Heart left ventricle (tissue), 13 donors: ENCODE data around the gene HOXB13.

Experiments used
- POLR2A ChIP-seq, 2 donors: fragments of 450-650 bp; IDR thresholded peaks; one replicate each; pipeline ENCODE4 v1.6.1; 2017; ENCODE audit warnings: antibody characterized with exemption in 2 of 2, mild to moderate bottlenecking in 2 of 2, moderate library complexity in 2 of 2
- TF ChIP-seq, protein P1 (sequence below), 12 donors: fragments of 200-600 bp; sonication (generic) in 4 of 12; IDR thresholded peaks; one replicate each; pipeline versions ENCODE4 v1.5.0 to v1.8.0; 2018 to 2022; ENCODE audit warnings: antibody characterized with exemption in 12 of 12, mild to moderate bottlenecking in 5 of 12
- donor health status: ischemic (EF 13 %, LVEDD 7.1; RV severe dilation, severe dysfunction).
- donor health status: DM: no; HTN: yes; CAD: no.
- donor health status: DM: no; HTN: no; CAD: no.
- donor health status: ischemic (EF 25% LVEDD 6.9; RV normal size, moderate dysfunction).
- donor health status: ischemic (EF 25% LVEDD 5.7; RV mildly dilated, moderate dysfunction).
- donor health status: ischemic (EF 35%, LVEDD 5.7; RV mildly dilated, moderate dysfunction).
- donor health status: nonischemic (EF 11% LVEDD 7.7; RV severe dilation, severe dysfunction).
- donor health status: DM: yes; HTN: yes; CAD: no.
- donor health status: PGD.
- donor health status: ischemic (EF 29% LVEDD 5.4; RV normal size, mild dysfunction).
- donor health status: nonischemic (EF 23%, LVEDD 6.1; RV moderate dilation, normal function).

DNA sequence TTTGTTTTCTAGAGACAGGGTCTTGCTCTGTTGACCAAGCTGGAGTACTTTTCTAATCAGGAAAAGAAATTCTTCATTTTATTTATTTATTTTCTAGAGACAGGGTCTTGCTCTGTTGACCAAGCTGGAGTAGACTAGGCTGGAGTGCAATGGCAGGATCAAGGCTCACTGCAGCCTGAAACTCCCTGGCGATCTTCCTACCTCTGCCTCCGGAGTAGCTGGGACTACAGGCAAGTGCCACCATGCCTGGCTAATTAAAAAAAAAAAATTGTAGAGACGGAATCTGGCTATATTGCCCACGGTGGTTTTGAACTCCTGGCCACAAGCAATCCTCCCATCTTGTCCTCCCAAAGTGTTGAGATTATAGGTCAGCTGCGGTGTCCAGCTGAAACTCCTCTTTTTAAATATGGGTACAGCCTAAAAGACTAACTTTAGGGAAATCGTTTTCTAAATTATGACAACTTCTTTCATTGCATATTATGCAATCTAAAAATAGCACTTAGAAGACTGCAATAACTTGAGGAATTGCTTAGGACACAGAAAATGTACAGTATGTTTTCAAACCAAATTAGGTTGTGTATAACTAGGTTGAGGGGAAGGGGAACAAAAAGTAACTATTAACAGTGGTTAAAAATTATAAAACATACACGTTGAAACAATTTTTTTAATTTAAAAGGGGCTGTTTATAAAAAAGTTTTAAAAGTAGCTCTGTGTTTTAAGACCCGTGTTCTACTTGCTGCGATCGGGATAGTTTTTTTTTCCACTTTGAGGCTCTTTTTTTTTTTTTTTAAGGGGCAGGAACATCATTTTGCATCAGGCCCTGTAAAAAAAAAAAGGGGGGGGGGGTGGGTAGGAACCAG is 11.0 kb downstream of the HOXB13 start:
- TF ChIP-seq POLR2A (IDR thresholded peaks at IDR 0.05): no peak
- TF ChIP-seq, protein P1, sequence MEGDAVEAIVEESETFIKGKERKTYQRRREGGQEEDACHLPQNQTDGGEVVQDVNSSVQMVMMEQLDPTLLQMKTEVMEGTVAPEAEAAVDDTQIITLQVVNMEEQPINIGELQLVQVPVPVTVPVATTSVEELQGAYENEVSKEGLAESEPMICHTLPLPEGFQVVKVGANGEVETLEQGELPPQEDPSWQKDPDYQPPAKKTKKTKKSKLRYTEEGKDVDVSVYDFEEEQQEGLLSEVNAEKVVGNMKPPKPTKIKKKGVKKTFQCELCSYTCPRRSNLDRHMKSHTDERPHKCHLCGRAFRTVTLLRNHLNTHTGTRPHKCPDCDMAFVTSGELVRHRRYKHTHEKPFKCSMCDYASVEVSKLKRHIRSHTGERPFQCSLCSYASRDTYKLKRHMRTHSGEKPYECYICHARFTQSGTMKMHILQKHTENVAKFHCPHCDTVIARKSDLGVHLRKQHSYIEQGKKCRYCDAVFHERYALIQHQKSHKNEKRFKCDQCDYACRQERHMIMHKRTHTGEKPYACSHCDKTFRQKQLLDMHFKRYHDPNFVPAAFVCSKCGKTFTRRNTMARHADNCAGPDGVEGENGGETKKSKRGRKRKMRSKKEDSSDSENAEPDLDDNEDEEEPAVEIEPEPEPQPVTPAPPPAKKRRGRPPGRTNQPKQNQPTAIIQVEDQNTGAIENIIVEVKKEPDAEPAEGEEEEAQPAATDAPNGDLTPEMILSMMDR (IDR thresholded peaks at IDR 0.05): no peak
